Kidney (tissue), 14 donors: ENCODE results near the gene CLCN5. TPM values are rescaled to one million over a fixed set of nuclear protein-coding genes. Genes with fewer than 3 reads are reported as not detected.

Experiments
- DNase-seq, 5 donors: peaks; one replicate each; pipeline ENCODE4 v3.0.0-alpha.2; 2013 to 2020
- FAIRE-seq: peaks from 2 replicates; lab custom pipeline; 2012; peaks lifted over from hg19 to GRCh38; lab: Jason Lieb, UNC
- H3K27ac ChIP-seq, 2 donors: one replicate each; pipeline ENCODE4 v1.7.0; 2013; ENCODE audit warnings: low read depth in 2 of 2, low read length in 2 of 2, inconsistent platforms in 1 of 2
- H3K27me3 ChIP-seq: one replicate; pipeline ENCODE4 v1.7.1; 2013; ENCODE audit warnings: low read length, inconsistent platforms; ENCODE audit not compliant: control insufficient read depth, insufficient read depth
- H3K36me3 ChIP-seq, 3 donors: one replicate each; pipeline versions ENCODE4 v1.7.0 to v1.7.1; 2013; ENCODE audit warnings: low read length in 3 of 3, control low read depth in 1 of 3, inconsistent platforms in 1 of 3; ENCODE audit not compliant: insufficient read depth in 3 of 3, control insufficient read depth in 2 of 3
- H3K4me1 ChIP-seq, 3 donors: one replicate each; pipeline versions ENCODE4 v1.7.0 to v1.7.1; 2013; ENCODE audit warnings: low read length in 3 of 3, inconsistent platforms in 1 of 3, low read depth in 1 of 3; ENCODE audit not compliant: control insufficient read depth in 2 of 3, insufficient read depth in 2 of 3
- H3K4me3 ChIP-seq, 3 donors: one replicate each; pipeline versions ENCODE4 v1.7.0 to v1.8.1; 2013; ENCODE audit warnings: low read length in 3 of 3, control low read depth in 1 of 3, inconsistent platforms in 1 of 3
- H3K9ac ChIP-seq, 3 donors: one replicate each; pipeline versions ENCODE4 v1.7.0 to v1.7.1; 2013; ENCODE audit warnings: low read length in 3 of 3, control low read depth in 1 of 3, inconsistent platforms in 1 of 3
- H3K9me3 ChIP-seq, 3 donors: one replicate each; pipeline versions ENCODE4 v1.7.0 to v1.7.1; 2013; ENCODE audit warnings: low read length in 3 of 3, control low read depth in 1 of 3, inconsistent platforms in 1 of 3; ENCODE audit not compliant: control insufficient read depth in 2 of 3, insufficient read depth in 1 of 3
- CTCF ChIP-seq: IDR thresholded peaks from 3 replicates; pipeline ENCODE4 v1.5.1; 2012; ENCODE audit warnings: mild to moderate bottlenecking, moderate library complexity, borderline replicate concordance; ENCODE audit not compliant: insufficient read depth; ENCODE audit errors: extremely low read depth
- intact Hi-C: fragments of 100-400 bp; cut with DNase I; formaldehyde crosslinking; loops from one replicate; pipeline ENCODE4 v1.11.1; 2022
- polyA plus RNA-seq: library from polyadenylated mRNA; stranded (reverse); fragments of 350-450 nt; fragmentation: Illumina TruSeq; extraction: RNeasy Lipid Tissue Mini Kit (QIAGEN cat#74804); gene quantifications from one replicate; pipeline ENCODE4 v1.2.3, GENCODE V29; 2014; ENCODE audit warnings: low read depth, low replicate concordance; ENCODE audit not compliant: insufficient read depth
- total RNA-seq: library from RNA; stranded (reverse); fragmentation: NEBNext Ultra II Directional; extraction: Animal tissue kit (Norgen Biotek cat#: 25700); gene quantifications from one replicate; pipeline ENCODE4 v1.2.1, GENCODE V29; 2021
- donor health status: control.
- donor health status: control.
- donor health status: control.
- donor health status: control.
- donor health status: control.
- donor health status: DM: yes; HTN: yes; CAD: no.
- donor health status: Normal renal cell carcinoma (clear cell type).

The CLCN5 gene
- total and polyA plus RNA-seq, 2 donors from 2014 or later: 21.1 to 29.7 TPM

- Histone ChIP-seq H3K36me3 (no peaks in the 10 kb centered on the region), H3K27ac (no peak overlapping the region), H3K9ac (no peak overlapping the region), H3K27me3 (no peaks in the 10 kb centered on the region), H3K9me3 (no peaks in the 10 kb centered on the region), H3K4me1 (peaks cover 0 to 5% (median 0%) of the 10 kb centered on the region in 3 donors), H3K4me3 (no peak overlapping the region)
- intact Hi-C loops: no loop called here
- no peak for DNase-seq
- TF ChIP-seq CTCF: no peak
- no peak for FAIRE-seq
Measured at GRCh38 chrX:50035126-50035525, 112.7 kb downstream of the CLCN5 start.

GRCh38 chrX:50036426-50036825 lies 114.0 kb downstream of the CLCN5 start:
- DNase-seq (peak in 2 of 5 donors; percentile 35 to 37), FAIRE-seq (peak; percentile 70)
- Histone ChIP-seq H3K27ac (no peak overlapping the region), H3K36me3 (no peaks in the 10 kb centered on the region), H3K9ac (no peak overlapping the region), H3K4me1 (peaks cover 0 to 8% (median 0%) of the 10 kb centered on the region in 3 donors), H3K9me3 (no peaks in the 10 kb centered on the region), H3K4me3 (peak overlapping the region; percentile 6 to 17 (median 7)), H3K27me3 (no peaks in the 10 kb centered on the region)
- intact Hi-C loops: no loop called here
- no peak for TF ChIP-seq CTCF

- peaks cover 0 to under 1% (median 0%) of the 10 kb centered on the region in 3 donors for H3K4me1 ChIP-seq
- no peak for FAIRE-seq
- peak in 2 of 5 donors; percentile 26 to 36 for DNase-seq
- H3K27me3 ChIP-seq: no peaks in the 10 kb centered on the region
- intact Hi-C loops: no loop called here
- no peak overlapping the region for H3K4me3 ChIP-seq
- no peak overlapping the region for H3K9ac ChIP-seq
- H3K9me3 ChIP-seq: no peaks in the 10 kb centered on the region
- no peak for TF ChIP-seq CTCF
- H3K36me3 ChIP-seq: peaks cover 0 to 2% (median 0%) of the 10 kb centered on the region in 3 donors
- H3K27ac ChIP-seq: no peak overlapping the region
Measured at GRCh38 chrX:50045823-50046222, 123.4 kb downstream of the CLCN5 start.

- Histone ChIP-seq H3K36me3 (no peaks in the 10 kb centered on the region), H3K9me3 (no peaks in the 10 kb centered on the region), H3K27me3 (no peaks in the 10 kb centered on the region), H3K27ac (no peak overlapping the region), H3K9ac (no peak overlapping the region), H3K4me1 (no peaks in the 10 kb centered on the region), H3K4me3 (no peak overlapping the region)
- DNase-seq (no peak), FAIRE-seq (no peak)
- no peak for TF ChIP-seq CTCF
- intact Hi-C loops: no loop called here
Measured at GRCh38 chrX:50049228-50049627, 126.8 kb downstream of the CLCN5 start.
